NCI-H345 treated with DMSO at 0.1 percent for 48 hours (cell line): Measurements from ENCODE around the gene ZNF469.
"Not testable (repeated sequence)": the region's sequence is repeated elsewhere in the genome, so short reads cannot be mapped to it uniquely, and the experiment has no call there.

Experiments
- DNase-seq: peaks from one replicate; lab custom pipeline; 2025; ENCODE audit not compliant: unreplicated experiment; lab: John Stamatoyannopoulos, UW

Gene ZNF469

GRCh38 chr16:88358023-88358420, 24.7 kb upstream of the ZNF469 start:
- no peak for DNase-seq

- no peak for DNase-seq
These were observed 23.8 kb upstream of the ZNF469 start for GRCh38 chr16:88359008-88359407.

GRCh38 chr16:88360401-88360800, 22.4 kb upstream of the ZNF469 start:
- DNase-seq, result not testable (repeated sequence)

- DNase-seq, result no peak
These were observed 21.8 kb upstream of the ZNF469 start for GRCh38 chr16:88360999-88361398.

DNA sequence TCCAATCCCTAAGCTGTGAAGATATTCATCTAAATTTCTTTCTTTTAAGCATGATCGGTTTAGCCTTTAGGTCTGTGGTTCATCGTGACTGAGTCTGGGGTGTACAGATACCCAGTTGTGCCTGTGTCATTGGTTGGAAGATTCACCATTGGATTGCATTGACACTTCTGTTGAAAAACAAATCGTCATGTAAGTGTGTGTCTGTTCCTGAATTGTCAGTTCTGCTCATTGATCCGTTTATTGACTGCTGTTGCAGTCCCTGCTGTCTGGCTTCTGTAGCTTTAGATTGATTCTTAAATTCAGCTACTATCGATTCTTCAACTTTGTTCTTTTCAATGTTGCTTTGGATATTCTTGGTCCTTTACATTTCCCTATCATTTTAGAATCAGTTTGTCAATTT, 21.0 kb upstream of the ZNF469 start:
- no peak for DNase-seq

GRCh38 chr16:88363239-88363891, 19.4 kb upstream of the ZNF469 start:
- DNase-seq, result no peak

DNA sequence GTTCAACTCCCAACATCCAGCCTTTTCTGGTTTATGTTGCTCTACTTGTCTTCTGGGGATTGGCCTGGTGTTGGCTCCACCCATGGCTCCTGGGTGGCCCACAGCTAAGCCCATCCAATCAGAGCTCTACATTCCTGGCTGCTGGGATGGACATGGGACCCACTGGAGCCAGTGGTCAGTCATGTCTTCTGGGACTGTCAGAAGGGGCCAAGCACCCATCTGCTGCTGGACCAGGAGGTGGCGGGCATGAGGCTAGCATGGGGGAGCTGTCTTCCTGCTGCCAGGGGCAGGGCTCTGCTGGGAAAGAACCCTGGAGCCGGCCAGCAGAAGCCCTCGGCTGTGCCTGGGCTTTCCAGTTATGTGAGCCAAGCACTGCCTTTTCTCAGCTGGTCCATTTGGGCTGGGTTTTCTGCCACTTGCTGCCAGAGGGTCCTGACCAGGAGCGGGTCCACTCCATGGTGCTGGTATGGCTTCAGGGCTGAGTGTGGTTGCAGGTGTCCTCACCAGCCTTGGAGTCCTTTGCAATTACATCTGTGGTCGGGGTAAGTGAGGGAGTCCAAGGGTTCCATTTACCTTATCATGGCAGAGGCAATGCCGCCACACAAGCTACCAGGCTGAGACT, 17.4 kb upstream of the ZNF469 start:
- no peak for DNase-seq

- DNase-seq, result no peak
These were observed 16.6 kb upstream of the ZNF469 start for GRCh38 chr16:88366032-88366703.

GRCh38 chr16:88366704-88367047, 16.1 kb upstream of the ZNF469 start:
- no peak for DNase-seq

DNA sequence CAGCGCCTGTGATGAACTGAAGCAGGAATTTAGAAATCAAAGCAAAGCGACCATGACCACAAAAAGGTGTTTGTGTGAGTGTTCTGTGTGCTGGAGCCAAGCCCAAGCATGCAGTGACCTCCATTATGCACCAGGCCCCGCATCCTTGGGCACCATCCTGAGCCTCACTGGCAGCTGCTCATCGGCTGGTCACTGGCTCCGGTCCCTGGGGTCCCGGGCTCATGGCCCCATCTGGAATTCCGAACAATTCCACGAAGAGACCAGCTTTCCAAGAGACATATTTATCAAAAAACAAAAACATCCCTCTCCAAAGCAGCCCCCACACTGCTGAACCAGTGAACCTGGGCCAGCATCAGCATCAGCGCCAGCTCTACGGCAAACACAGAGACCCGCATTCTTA, 15.2 kb upstream of the ZNF469 start:
- DNase-seq, result no peak

- DNase-seq, result no peak
These were observed 14.7 kb upstream of the ZNF469 start for GRCh38 chr16:88368036-88368435.

- DNase-seq, result no peak
These were observed 13.8 kb upstream of the ZNF469 start for GRCh38 chr16:88368994-88369393.

GRCh38 chr16:88369447-88370008, 13.2 kb upstream of the ZNF469 start:
- DNase-seq, result no peak

DNA sequence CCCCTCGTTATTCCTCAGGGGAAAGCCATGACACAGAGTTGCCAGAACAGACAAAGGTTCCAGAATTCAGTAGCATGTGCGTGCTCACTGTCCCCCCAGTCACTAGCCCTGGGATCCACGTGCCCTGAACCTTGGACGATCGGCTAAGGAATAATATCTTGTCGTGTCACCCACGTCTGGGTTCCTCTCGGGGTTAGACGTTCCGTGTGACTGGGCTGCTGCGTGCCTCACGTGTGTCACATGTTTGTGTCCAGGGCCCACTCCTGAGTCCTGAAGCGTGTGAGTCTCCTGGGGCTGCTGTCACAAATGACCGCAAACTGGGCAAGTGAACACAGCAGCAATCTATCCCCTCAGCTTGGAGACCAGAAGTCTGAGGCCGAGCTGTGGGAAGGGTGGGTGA, 12.4 kb upstream of the ZNF469 start:
- no peak for DNase-seq

GRCh38 chr16:88372522-88372921, 10.2 kb upstream of the ZNF469 start:
- no peak for DNase-seq

DNA sequence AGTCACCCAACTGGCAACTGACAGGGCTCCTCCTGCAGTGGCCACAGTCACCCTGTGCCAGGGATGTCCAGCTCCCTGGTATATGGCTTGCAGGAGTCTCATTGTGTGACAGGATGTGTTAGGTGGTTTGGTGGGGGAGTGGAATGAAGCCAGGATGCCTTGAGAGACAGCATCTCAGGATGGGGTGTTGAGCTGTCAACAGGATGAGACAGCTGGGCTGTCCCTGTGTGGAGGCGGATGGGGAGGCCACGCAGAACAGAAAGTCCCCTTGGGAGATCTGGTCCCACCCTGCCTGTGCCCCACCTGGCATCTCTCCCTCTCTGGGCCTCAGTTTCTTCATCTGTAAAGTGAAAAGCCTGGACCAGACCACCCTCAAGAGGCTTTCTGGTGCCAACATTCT, 9.5 kb upstream of the ZNF469 start:
- no peak for DNase-seq

- no peak for DNase-seq
These were observed 8.7 kb upstream of the ZNF469 start for GRCh38 chr16:88373927-88374492.

- DNase-seq, result no peak
These were observed 8.0 kb upstream of the ZNF469 start for GRCh38 chr16:88374736-88375135.

DNA sequence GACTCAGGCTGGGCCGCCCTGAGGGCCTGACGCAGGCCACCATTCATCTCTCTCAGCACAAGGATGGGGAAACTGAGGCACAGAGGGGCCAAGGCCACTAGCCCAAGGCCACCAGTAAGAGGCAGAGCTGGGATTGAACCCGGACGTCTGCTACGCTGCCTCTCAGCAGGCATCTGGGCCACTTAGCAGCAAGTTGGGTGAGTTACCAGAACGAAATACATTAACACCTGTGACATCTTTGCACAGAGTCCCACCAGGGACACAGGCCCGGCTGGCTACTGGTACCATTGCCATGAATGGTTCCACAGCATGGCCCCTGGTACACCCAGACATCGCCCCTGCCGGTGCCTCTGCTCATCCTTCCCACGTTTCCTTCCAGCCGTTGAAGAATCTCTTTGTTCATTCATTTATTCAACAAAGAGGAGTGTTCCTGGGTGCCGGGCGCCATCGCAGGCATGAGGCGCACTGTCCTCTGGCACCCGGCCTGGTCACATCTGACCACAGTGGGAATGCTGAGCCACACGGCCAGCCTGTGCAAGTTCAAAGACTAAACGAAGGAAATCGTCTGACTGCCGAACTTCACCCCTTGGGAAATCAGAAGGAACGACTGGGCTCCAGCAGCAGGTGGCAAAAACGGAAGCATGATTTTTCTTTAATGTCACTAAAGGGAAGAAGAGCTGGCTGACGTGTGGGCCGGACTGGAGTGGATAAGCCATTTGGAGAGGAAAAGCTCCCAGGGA, 7.4 kb upstream of the ZNF469 start:
- DNase-seq, result no peak

GRCh38 chr16:88375996-88376834, 6.5 kb upstream of the ZNF469 start:
- no peak for DNase-seq
